AG09319 (cell line): Measurements from ENCODE around the gene KLLN.
"Not testable (repeated sequence)": the region's sequence is repeated elsewhere in the genome, so short reads cannot be mapped to it uniquely, and the experiment has no call there.

Experiments used
- DNase-seq: peaks from one replicate; pipeline ENCODE4 v3.0.0-alpha.2; 2010; ENCODE audit warnings: low read depth; ENCODE audit errors: extremely low read depth
- CTCF ChIP-seq: IDR thresholded peaks from 2 replicates; pipeline ENCODE4 v1.5.1; 2011; ENCODE audit warnings: low read depth, mild to moderate bottlenecking, inconsistent platforms, low read length, moderate library complexity

KLLN gene

GRCh38 chr10:87862679-87863052 is 667 bp downstream of the KLLN start:
- DNase-seq, result no peak
- no peak for TF ChIP-seq CTCF

GRCh38 chr10:87861953-87862678 is 1.2 kb downstream of the KLLN start:
- peak; percentile 99 for DNase-seq
- no peak for TF ChIP-seq CTCF

GRCh38 chr10:87861566-87861952 is 1.8 kb downstream of the KLLN start:
- peak; percentile 33 for TF ChIP-seq CTCF
- peak; percentile 62 for DNase-seq

GRCh38 chr10:87860816-87861403 is 2.4 kb downstream of the KLLN start:
- no peak for DNase-seq
- TF ChIP-seq CTCF, result no peak

GRCh38 chr10:87860156-87860795 is 3.1 kb downstream of the KLLN start:
- DNase-seq, result no peak
- peak; percentile 49 for TF ChIP-seq CTCF

GRCh38 chr10:87855665-87856064 is 7.7 kb downstream of the KLLN start:
- not testable (repeated sequence) for DNase-seq

- DNase-seq, result not testable (repeated sequence)
Observed at GRCh38 chr10:87855247-87855646, 8.1 kb downstream of the KLLN start.

- TF ChIP-seq CTCF, result no peak
Observed at GRCh38 chr10:87852089-87852488, 11.2 kb downstream of the KLLN start.

More at GRCh38 chr10:87852089-87852488, 11.2 kb downstream of the KLLN start:
- DNase-seq, result no peak
